Erythroblast (primary cell): ENCODE measurements around the gene FXYD7.

ENCODE experiments used
- GATA1 ChIP-seq: IDR thresholded peaks from 2 replicates; pipeline ENCODE4 v1.6.1; 2011; ENCODE audit warnings: low read depth, mild to moderate bottlenecking, control low read depth, low read length, moderate library complexity
- POLR2A ChIP-seq: IDR thresholded peaks from 2 replicates; pipeline ENCODE4 v1.6.1; 2011; ENCODE audit warnings: mild to moderate bottlenecking, low read length

- TF ChIP-seq POLR2A: no peak
- TF ChIP-seq GATA1: no peak
These were observed 1.0 kb upstream of the FXYD7 start for GRCh38 chr19:35141837-35142605.
